Measurements from ENCODE around the gene EIF3L.

Gene EIF3L

DNA sequence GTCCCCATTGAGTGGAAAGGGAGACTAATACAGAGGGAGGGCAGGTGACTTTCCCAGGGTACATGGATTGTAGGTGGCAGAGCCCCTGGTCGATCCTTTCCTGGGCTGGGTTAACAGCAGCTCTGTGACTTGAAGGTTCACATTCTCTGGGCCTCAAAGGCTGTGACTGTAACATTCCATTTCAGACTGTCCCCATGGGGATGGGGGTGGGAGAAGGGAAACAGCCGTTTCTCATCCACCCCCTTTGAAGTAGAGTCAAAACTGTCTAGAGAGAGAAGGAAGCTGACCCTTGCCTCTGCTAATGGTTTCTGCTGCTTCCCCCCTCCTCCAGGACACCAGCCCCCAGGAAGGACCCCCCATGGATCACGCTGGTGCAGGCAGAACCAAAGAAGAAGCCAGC is 76.1 kb downstream of the EIF3L start:
- in situ Hi-C loops (cut with HindIII; ENCODE audit: low sequenced_read_pairs), result no loop called here

DNA sequence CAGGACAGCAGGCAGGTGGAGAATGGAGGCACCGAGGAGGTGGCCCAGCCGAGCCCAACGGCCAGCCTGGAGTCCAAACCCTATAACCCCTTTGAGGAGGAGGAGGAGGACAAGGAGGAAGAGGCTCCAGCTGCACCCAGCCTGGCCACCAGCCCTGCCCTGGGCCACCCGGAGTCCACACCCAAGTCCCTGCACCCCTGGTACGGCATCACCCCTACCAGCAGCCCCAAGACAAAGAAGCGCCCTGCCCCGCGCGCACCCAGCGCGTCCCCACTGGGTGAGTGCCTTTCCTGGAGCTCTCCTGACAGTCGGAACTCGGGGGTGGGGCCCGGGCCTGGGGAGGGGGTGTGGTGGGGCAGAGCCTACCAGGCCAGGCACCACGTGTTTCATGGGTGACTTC is 76.5 kb downstream of the EIF3L start:
- in situ Hi-C loops (cut with HindIII; ENCODE audit: low sequenced_read_pairs), result no loop called here

GRCh38 chr22:37926358-37926757 is 77.1 kb downstream of the EIF3L start:
- in situ Hi-C loops (cut with HindIII; ENCODE audit: low sequenced_read_pairs), result no loop called here

GRCh38 chr22:37926771-37927636 is 77.8 kb downstream of the EIF3L start:
- in situ Hi-C loops (cut with HindIII; ENCODE audit: low sequenced_read_pairs), result no loop called here

DNA sequence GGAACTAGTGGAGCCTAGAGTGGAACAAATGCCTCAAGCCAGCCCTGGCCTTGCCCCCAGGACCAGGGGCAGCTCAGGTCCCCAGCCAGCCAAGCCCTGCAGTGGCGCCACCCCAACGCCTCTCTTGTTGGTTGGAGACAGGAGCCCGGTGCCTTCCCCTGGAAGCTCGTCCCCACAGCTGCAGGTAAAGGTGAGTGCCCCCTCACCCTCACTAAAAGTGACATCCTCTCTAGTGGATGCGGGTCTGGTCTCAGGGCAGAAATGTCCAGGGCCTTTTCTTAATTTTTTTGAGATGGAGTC is 78.4 kb downstream of the EIF3L start:
- in situ Hi-C loops (cut with HindIII; ENCODE audit: low sequenced_read_pairs), result no loop called here

GRCh38 chr22:37929390-37929789 is 80.2 kb downstream of the EIF3L start:
- in situ Hi-C loops (cut with HindIII; ENCODE audit: low sequenced_read_pairs), result no loop called here

- in situ Hi-C loops (cut with HindIII; ENCODE audit: low sequenced_read_pairs), result no loop called here
These were observed 81.2 kb downstream of the EIF3L start for GRCh38 chr22:37930270-37930951.

GRCh38 chr22:37930952-37931440 is 81.8 kb downstream of the EIF3L start:
- in situ Hi-C loops (cut with HindIII; ENCODE audit: low sequenced_read_pairs), result no loop called here

DNA sequence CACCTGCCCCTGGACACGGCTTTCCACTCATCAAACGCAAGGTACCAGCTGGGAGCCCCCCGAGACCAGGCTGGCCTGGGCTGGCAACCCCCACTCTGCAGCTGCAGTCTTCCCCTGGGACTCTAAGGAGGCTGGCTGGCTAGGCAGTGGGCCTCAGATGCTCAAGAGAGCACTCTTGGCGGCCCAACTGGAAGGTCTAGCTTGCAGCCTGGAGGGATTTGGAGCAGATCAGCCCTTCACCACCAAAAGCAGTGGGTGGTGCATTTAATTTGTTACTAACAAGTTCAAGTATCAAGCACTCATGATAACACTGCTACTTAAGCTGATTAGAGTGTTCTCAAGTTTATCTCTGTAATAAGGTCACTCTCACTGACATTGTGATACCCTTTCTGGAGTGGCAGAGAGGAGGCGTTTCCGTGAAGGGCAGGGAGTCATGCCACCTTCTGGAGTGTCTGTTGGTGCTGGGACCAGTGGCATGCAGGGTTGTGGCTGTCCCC is 82.7 kb downstream of the EIF3L start:
- in situ Hi-C loops (cut with HindIII; ENCODE audit: low sequenced_read_pairs), result no loop called here

- in situ Hi-C loops (cut with HindIII; ENCODE audit: low sequenced_read_pairs), result no loop called here
These were observed 83.2 kb downstream of the EIF3L start for GRCh38 chr22:37932401-37932800.

DNA sequence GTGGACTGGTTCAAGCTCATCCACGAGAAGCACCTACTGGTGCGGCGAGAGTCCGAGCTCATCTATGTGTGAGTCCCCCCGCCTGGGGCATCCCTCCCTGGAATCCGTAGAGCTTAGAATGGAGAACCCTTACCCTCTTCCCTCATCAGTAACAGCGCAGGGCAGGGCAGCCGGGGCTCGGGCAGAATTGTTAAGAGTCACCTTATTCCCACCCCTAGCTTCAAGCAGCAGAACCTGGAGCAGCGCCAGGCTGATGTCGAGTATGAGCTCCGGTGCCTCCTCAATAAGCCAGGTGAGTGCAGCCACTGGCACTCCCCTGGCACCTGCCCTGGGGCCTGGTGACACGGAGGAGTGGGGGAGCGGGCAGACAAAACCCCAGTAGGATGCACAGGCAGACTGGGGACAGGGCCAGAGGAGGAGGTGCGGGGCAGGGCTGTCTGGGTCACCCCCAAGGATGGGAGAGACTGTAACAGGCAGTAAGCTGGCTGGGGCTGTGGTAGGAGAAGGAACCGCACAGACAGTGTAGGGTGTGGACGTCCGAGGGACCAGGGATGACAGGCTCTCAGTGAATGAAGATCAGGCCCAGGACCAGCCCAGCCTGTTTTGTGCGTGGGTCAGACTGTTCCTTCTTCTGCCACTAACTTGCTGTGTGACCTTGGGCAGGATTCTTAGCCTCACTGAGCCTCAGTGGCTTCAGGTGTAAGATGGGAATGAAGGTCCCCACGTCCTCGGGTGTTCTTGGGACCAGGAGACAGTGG is 83.8 kb downstream of the EIF3L start:
- in situ Hi-C loops (cut with HindIII; ENCODE audit: low sequenced_read_pairs), result no loop called here

DNA sequence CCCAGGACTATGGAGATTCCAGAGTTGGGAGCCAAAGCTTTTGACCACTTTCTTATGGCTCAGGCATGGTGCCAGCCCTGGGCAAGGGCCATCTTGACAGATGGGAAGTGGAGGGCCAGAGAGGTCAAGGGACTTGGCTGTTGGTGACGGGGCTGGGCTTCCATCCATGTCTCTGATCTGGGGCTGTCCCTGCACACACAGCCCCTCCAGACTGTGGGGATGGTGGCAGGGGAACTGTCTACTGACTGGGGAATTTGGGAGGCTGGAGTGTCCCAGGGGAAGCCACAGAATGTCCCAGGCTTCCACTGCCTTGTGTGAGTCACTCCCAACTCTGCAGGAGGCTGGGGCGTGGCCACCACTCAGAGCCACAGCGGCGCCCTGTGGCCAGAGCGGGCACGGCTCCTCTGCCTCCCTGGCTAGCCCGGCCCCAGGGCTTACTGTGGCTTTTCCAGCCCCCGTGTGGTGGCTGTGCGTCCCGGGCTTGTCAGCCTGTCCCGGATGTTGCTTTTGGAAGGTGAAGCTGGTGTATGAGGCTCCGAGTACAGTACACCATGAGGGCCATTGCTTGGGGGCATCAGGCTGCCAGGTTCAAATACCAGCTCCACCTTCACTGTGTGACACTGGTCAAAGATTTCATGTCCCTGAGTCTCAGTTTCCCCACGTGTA is 84.6 kb downstream of the EIF3L start:
- in situ Hi-C loops (cut with HindIII; ENCODE audit: low sequenced_read_pairs), result no loop called here

Data from endothelial cell of hepatic sinusoid (primary cell).